NCI-H2029 (cell line): Measurements from ENCODE around the gene ADCY5.

ENCODE experiments used
- DNase-seq: peaks from one replicate; lab custom pipeline; 2025; lab: John Stamatoyannopoulos, UW

Gene ADCY5

GRCh38 chr3:123341871-123342630 is 106.8 kb downstream of the ADCY5 start:
- peak; percentile 69 for DNase-seq

- no peak for DNase-seq
Observed at GRCh38 chr3:123340336-123340735, 108.6 kb downstream of the ADCY5 start.

GRCh38 chr3:123339302-123339701 is 109.6 kb downstream of the ADCY5 start:
- DNase-seq, result no peak

GRCh38 chr3:123338620-123339061 is 110.2 kb downstream of the ADCY5 start:
- peak; percentile 77 for DNase-seq

DNA sequence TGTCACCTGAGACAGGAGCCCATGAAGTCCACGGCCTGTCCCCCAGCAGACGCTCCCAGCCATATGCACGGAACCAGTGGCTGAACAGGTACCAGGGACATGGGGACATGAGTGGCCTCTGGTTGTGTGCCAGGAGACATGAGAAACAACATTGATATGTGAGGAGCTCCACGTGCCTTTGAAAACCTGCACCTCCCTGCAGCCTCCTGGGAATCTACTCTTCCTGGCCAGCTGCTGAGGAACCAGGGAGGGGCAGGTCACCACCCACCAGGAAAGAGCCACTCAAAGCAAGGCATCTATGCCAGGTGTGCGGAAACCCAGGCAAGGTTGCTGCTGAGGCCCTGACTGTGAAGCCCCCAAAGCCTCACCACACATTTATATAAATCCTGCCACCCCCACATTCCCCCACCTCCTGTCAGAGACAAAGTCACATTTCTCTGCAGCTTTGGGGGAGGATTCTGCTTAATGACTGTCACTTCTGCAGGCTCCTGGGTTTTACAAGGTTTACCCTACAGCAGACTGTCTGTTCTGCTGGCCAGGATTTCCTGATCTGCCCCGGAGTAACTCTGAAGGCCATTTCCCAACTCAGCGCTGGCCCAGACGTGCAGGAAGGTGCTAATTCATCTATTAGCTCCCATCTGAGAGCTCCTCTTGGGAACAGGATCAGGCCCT is 110.8 kb downstream of the ADCY5 start:
- peak; percentile 97 for DNase-seq

DNA sequence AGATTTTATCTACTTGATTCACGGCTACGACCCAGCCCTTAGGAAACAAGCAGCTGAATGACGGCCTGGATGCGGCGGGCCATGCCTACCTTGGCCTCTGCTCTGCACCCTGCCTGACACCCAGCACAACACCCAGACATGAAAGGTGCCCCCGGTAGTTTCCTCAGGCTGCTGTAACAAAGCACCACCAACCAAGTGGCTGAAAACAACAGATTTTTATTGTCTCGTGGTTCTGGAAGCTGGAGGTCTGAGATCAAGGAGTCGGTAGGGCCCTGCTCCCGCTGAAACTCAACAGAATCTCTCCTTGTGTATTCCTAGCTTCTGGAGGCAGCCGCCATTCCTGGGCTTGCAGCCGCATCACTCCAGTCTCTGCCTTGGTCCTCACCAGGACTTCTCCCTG is 111.7 kb downstream of the ADCY5 start:
- no peak for DNase-seq

DNA sequence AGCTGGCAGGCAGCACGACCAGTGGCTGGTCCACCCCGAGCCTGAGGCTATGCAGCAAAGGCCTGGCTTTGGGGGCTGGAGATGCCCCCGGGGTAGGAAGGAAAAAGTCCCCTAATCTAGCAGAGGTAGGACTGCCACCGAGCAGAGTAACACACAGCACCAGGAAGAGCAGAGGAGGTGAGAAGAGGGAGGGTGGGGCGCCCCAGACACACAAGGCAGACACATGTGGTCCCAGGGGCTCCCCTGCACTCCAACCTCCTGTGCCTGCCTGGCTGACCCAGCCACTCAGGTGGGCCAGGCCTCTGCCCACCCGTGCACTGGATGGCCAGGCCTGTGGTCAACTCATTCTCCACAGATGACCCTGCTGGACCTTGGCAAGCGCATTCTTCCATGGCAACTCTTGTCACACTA is 112.4 kb downstream of the ADCY5 start:
- DNase-seq, result no peak

DNA sequence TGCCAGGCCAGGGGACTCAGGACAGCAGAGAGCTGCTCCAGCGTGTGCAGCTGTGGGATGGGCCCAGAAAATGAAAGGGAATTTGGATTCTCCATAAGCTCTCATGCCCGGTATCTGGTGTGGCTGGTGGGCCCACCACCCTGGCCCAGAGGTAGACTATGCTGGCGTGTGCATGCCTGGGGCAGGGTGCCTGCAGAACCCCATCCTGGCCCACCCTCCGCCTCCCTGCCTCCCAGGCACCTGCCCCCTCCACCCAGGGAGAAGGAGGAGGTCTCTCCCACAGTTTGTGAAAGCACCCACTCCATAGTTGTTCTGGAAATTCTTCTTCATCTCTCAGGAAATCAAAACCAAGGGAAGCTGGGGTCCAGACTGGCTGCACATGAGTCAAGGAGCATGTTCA is 112.9 kb downstream of the ADCY5 start:
- DNase-seq, result no peak

- no peak for DNase-seq
Observed at GRCh38 chr3:123335007-123335670, 113.8 kb downstream of the ADCY5 start.

- DNase-seq, result no peak
Observed at GRCh38 chr3:123334056-123334455, 114.8 kb downstream of the ADCY5 start.

GRCh38 chr3:123333401-123333800 is 115.5 kb downstream of the ADCY5 start:
- no peak for DNase-seq

GRCh38 chr3:123332124-123332641 is 116.7 kb downstream of the ADCY5 start:
- DNase-seq, result no peak

GRCh38 chr3:123331651-123332050 is 117.2 kb downstream of the ADCY5 start:
- DNase-seq, result no peak

DNA sequence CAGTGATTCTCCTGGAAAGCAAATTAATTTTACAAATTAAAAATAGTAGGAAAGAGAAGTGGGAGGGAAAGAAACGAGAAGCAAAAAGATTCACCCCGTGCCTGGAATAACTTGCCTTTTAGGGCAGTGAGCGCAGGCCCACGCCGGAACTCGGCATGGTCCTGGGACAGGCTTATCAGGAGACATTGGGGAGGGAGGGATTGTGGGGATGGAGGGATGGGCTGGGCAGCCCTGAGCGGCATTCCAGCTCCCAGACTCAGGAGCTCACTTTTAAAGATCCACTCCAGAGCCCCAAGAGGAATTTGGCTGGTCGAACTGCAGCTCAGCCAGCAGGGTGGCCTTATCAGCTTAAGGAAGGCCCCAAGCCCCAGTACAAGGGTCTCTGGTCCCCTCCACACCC is 117.9 kb downstream of the ADCY5 start:
- DNase-seq, result no peak

GRCh38 chr3:123330441-123330991 is 118.4 kb downstream of the ADCY5 start:
- peak; percentile 25 for DNase-seq

GRCh38 chr3:123329636-123330340 is 119.1 kb downstream of the ADCY5 start:
- peak; percentile 40 for DNase-seq

GRCh38 chr3:123328851-123329635 is 119.8 kb downstream of the ADCY5 start:
- DNase-seq, result peak; percentile 73

GRCh38 chr3:123327956-123328850 is 120.7 kb downstream of the ADCY5 start:
- no peak for DNase-seq

DNA sequence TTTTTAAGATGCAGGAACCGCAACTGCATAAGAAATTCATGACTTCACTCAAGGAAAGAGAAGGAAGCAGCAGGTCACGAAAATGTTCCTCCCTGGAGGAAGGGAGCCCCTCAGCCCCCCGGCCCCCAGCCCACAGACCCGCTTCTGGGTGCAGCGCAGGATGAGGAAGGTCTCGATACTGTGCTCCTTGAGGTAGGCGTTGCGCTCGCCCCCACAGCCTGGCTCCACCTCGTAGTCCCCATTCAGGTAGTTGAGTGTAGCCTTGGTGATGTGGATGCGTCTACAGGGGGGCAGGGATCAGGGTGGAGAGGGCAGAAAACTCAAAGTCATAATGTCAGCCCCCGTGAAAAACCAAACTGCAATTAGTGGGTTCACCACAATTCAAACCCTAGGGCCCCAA is 121.4 kb downstream of the ADCY5 start:
- DNase-seq, result no peak

DNA sequence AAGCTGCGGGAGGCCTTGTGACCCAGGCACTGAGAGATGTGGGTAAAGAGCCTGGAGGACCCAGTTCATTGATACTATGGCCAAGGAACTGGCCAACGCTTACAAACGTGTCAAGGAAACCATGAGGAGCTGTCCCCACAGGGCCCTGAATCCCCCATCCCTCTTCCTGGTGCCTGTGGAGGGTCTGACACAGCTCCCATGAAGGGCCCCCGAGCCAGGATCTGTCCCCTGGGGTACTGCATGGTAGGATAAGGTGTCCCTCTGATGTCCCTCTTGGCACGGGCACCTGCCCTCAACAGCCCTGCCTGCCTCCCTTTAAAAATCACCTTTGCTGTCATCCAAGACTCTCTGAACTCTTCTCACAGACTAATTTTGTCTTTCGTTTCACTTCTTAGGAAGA is 122.4 kb downstream of the ADCY5 start:
- no peak for DNase-seq
